ENCODE measurements around the gene CCER1. TPM values are rescaled to one million over a fixed set of nuclear protein-coding genes. Genes with fewer than 3 reads are reported as not detected.

The CCER1 gene
- total RNA-seq, 1 experiment from 2014 or later: not detected

- ChIA-PET POLR2A (no interaction called here), CTCF (interaction anchor here (0.5 kb wide), 1 partner anchor 1026 kb away, joined by 4 read pairs; no protein-coding TSS in a partner anchor)
- H3K4me3 ChIP-seq (ENCODE audit: low read depth in 2 of 2, low read length in 2 of 2): no peak overlapping the region
- H3K9me3 ChIP-seq (ENCODE audit: control insufficient read depth, insufficient read depth, low read depth, low read length): no peaks in the 10 kb centered on the region
- intact Hi-C loops (cut with micrococcal nuclease; ENCODE audit: unreplicated experiment) (no loop called here), in situ Hi-C loops (cut with HindIII; ENCODE audit: low pct_unique_long_range_greater_than_20kb, low sequenced_read_pairs) (no loop called here)
- DNase-seq (ENCODE audit: low read depth, low spot score) (no peak), ATAC-seq (no peak)
- no peaks in the 10 kb centered on the region for H3K27me3 ChIP-seq (ENCODE audit: control insufficient read depth, insufficient read depth, low read length)
- TF ChIP-seq TCF7L2 (IDR thresholded peaks at IDR 0.05; ENCODE audit: low read depth, low read length) (no peak), REST (IDR thresholded peaks at IDR 0.05; ENCODE audit: insufficient read depth in 1 of 2, low read depth in 2 of 2, low read length in 1 of 2) (no peak), SIN3A (IDR thresholded peaks at IDR 0.05; ENCODE audit: borderline replicate concordance, insufficient read depth, low read depth, low read length) (no peak), POLR2AphosphoS5 (IDR thresholded peaks at IDR 0.05; ENCODE audit: low read depth, low read length) (no peak)
- TF ChIP-seq, protein P1, sequence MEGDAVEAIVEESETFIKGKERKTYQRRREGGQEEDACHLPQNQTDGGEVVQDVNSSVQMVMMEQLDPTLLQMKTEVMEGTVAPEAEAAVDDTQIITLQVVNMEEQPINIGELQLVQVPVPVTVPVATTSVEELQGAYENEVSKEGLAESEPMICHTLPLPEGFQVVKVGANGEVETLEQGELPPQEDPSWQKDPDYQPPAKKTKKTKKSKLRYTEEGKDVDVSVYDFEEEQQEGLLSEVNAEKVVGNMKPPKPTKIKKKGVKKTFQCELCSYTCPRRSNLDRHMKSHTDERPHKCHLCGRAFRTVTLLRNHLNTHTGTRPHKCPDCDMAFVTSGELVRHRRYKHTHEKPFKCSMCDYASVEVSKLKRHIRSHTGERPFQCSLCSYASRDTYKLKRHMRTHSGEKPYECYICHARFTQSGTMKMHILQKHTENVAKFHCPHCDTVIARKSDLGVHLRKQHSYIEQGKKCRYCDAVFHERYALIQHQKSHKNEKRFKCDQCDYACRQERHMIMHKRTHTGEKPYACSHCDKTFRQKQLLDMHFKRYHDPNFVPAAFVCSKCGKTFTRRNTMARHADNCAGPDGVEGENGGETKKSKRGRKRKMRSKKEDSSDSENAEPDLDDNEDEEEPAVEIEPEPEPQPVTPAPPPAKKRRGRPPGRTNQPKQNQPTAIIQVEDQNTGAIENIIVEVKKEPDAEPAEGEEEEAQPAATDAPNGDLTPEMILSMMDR (IDR thresholded peaks at IDR 0.05): no peak
- no peaks in the 10 kb centered on the region for H3K4me1 ChIP-seq (ENCODE audit: control insufficient read depth, insufficient read depth, low read length)
- H3K27ac ChIP-seq (ENCODE audit: low read length): no peak overlapping the region
- H3K36me3 ChIP-seq (ENCODE audit: control insufficient read depth, insufficient read depth, low read length): no peaks in the 10 kb centered on the region
- BruUV-seq (replicated peaks): no TSS peak
Measured at GRCh38 chr12:90965204-90965603, 10.2 kb upstream of the CCER1 start.

DNA sequence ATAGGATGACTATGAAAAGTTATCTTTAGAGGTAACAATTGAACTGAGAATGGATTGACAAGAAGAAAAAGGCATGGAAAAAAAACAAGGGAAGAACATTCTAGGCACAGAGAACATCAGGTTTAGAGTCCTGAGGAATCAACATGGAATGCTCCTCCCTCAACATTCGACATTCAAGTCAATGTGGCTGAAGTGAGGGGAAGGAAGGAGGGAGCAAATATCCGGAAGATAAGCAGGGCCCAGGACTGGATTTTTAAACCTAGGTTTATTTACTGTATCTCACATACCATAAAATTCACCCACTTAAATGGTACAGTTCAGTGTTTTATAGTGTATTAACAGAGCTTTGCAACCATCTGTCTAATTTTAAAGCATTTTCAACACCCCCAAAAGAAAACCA lies 9.6 kb upstream of the CCER1 start:
- in situ Hi-C loops (cut with HindIII; ENCODE audit: low pct_unique_long_range_greater_than_20kb, low sequenced_read_pairs) (no loop called here), intact Hi-C loops (cut with micrococcal nuclease; ENCODE audit: unreplicated experiment) (no loop called here)
- Histone ChIP-seq H3K27ac (ENCODE audit: low read length) (no peak overlapping the region), H3K4me3 (ENCODE audit: low read depth in 2 of 2, low read length in 2 of 2) (no peak overlapping the region), H3K27me3 (ENCODE audit: control insufficient read depth, insufficient read depth, low read length) (no peaks in the 10 kb centered on the region), H3K9me3 (ENCODE audit: control insufficient read depth, insufficient read depth, low read depth, low read length) (no peaks in the 10 kb centered on the region), H3K4me1 (ENCODE audit: control insufficient read depth, insufficient read depth, low read length) (no peaks in the 10 kb centered on the region), H3K36me3 (ENCODE audit: control insufficient read depth, insufficient read depth, low read length) (no peaks in the 10 kb centered on the region)
- BruUV-seq (replicated peaks): no TSS peak
- POLR2A ChIA-PET: no interaction called here
- CTCF ChIA-PET: interaction anchor here (0.5 kb wide), 1 partner anchor 1027 kb away, joined by 4 read pairs; no protein-coding TSS in a partner anchor
- TF ChIP-seq TCF7L2 (IDR thresholded peaks at IDR 0.05; ENCODE audit: low read depth, low read length) (no peak), SIN3A (IDR thresholded peaks at IDR 0.05; ENCODE audit: borderline replicate concordance, insufficient read depth, low read depth, low read length) (no peak), POLR2AphosphoS5 (IDR thresholded peaks at IDR 0.05; ENCODE audit: low read depth, low read length) (no peak)
- TF ChIP-seq, protein P1 (IDR thresholded peaks at IDR 0.05): no peak
- ATAC-seq (no peak), DNase-seq (ENCODE audit: low read depth, low spot score) (no peak)

Measured in Panc1 (cell line).